Measurements from ENCODE around the gene E2F3.

E2F3 gene

DNA sequence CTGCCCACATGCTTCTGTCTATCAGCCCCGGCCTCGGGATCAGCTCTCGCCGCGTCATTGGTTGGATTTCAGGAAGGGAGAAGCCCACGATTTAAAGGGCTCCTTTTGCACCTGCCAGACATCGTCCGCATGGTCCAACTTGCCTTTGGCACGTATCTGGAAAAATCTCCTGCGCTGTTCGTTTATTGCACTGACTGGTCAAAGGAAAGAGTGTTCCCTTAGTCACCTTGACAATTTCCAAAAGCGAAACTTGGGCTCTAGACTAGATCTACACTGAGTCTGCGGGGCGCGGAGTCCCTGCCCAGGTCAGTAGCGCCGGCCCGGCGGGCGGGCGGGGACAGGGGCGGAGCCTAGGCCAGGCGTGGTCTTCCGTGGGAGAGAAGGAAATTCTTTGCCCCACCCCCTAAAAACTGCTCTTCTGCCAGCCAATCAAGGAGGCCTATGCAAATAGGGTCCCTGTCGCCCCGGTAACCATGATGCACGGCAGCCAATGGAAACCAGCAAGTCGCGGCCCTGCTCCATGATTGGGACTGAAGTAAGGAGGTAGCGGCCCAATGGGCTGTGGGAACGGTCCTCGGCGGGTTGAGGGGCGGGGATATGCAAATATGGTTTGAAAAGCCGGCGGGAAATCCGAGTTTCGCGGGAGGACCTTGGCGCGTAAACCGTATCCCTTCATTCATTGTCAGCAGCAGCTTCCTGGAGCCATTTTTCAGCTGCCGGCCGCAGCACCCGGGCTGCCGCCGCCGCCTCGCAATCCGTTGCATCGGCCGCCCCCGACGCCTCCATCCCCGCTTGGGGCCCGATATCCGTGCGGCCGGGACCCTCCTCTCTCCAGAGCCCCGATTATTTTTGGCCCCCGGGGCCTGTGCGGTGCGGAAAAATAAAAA lies at the start of gene E2F3:
Gene E2F3, plus strand, starts transcription at position 675 of the 887 bp plus-strand sequence. CDS start 354 bp downstream, outside the sequence.
- DNase-seq (ENCODE audit: low read depth, low spot score): peak; percentile 99

GRCh38 chr6:20352346-20352745 lies 49.3 kb upstream of the E2F3 start:
- no peak for DNase-seq (ENCODE audit: low read depth, low spot score)

- no peak for DNase-seq (ENCODE audit: low read depth, low spot score)
These were observed 48.5 kb upstream of the E2F3 start for GRCh38 chr6:20353134-20353533.

DNA sequence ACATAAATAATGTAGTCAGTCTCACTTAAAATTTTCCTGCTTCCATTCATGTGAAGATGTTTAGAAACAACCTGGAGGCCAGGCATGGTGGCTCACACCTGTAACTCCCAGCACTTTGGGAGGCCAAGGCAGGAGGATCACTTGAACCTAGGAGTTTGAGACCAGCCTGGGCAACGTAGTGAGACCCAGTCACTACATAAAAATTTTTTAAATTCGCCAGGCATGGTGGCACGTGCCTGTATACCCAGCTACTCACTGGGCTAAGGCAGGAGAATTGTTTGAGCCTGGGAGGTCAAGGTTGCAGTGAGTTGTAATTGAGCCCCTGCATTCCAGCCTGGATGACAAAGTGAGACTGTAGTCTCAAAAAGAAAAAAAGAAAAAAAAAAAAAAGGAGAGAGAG lies 47.3 kb upstream of the E2F3 start:
- no peak for DNase-seq (ENCODE audit: low read depth, low spot score)

DNA sequence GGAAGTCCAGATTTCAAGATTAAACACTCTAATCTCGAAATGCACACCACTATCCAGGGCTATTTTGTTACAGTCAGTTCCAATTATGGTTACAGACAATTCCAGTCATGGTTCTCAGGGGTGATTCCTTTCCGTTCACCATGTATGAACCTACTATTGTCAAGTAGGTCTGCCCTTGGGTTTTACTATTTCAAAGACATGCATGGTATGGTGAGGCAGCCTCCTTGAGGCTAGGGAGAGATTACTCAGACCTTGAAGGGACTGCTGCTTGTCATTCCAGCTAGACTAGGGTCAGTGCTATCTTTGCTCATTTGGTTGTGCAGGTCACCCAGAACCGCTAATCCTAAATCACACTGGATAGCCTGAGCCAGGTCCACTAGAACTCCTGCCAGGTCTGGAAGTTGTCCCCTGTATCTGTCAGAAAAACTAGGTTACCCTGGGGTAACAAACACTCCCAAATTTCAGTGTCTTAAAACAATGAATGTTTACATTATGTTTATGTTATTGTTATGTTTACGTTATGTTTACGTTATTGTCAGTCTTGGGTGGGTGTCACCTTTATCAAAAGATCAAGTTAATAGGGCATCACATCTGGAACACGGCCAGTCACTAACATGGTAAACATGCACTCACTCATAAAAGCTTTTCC lies 41.1 kb upstream of the E2F3 start:
- DNase-seq (ENCODE audit: low read depth, low spot score): no peak

GRCh38 chr6:20362623-20363022 lies 39.1 kb upstream of the E2F3 start:
- no peak for DNase-seq (ENCODE audit: low read depth, low spot score)

DNA sequence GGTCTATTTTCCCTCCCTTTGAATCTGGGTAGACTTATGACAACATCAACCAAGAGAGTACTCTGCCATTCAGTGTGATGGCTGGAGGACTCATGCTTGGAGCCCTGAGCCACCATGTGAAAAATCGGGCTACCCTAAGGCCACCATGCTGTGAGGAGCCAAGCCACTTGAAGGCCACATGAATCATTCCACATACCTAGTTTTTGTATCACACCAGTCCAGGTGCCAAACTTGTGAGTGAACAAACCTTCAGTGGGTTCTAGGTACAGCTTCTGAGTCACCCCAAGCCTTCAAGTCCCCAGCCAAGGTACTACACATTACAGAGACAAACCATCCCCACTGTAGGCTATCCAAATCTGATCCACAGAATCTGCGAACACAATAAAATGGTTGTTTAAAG lies 37.4 kb upstream of the E2F3 start:
- no peak for DNase-seq (ENCODE audit: low read depth, low spot score)

GRCh38 chr6:20365456-20365855 lies 36.2 kb upstream of the E2F3 start:
- DNase-seq (ENCODE audit: low read depth, low spot score): no peak

DNA sequence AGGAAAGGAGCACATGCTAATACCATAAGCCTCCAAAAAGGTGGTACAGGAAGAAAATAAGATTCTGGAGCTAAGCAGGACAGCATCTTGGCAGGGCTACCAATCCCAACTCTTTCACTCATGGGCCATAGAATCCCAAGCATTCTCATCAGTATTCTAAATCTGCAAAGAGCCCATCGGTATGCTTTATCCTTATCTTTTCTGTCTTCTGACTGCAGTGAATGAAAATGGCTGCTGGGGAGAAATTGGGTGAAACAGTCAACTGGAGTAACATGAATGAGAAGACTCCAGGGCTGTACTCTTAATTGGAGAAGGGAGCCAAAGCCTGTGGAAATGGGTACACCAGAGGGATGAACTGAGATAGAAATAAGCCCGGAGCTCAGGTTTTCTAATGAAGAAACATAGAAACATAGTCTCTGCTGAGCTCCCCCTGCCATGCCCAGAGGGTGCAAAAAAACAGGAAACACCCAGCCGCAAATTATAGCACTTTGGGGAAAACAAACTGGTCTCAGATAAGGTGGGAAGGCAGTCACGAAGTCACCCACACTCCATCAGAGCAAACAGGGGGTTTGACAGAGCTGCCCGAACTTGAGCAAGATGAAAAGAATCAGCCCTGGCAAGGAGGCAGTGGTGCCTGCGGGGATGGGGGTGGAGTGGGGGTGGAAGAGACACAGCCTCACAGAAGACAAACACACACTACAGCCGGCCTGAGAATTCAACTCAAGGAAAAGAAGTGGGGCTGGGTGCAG lies 35.4 kb upstream of the E2F3 start:
- no peak for DNase-seq (ENCODE audit: low read depth, low spot score)

GRCh38 chr6:20367743-20368485 lies 33.8 kb upstream of the E2F3 start:
- DNase-seq (ENCODE audit: low read depth, low spot score): no peak

DNA sequence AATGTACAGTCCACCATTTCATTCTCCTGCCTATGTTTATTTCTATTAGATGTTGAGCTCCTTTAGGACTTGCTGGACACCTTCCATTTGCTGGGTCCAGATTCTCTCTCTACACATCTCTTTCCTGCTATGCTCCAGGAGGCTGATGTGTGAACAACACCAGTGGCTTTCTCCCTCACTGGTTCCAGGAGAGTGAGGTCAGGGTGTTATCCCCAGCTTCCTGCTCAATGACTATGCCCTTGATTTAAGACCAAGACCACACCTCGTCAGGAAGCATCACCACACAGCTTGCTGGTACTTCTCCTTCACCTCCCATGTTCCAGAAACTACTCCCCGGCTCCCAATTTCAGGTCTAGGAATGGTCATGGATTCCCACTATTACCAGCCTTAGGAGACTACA lies 31.3 kb upstream of the E2F3 start:
- no peak for DNase-seq (ENCODE audit: low read depth, low spot score)

- no peak for DNase-seq (ENCODE audit: low read depth, low spot score)
These were observed 30.9 kb upstream of the E2F3 start for GRCh38 chr6:20370801-20371200.

DNA sequence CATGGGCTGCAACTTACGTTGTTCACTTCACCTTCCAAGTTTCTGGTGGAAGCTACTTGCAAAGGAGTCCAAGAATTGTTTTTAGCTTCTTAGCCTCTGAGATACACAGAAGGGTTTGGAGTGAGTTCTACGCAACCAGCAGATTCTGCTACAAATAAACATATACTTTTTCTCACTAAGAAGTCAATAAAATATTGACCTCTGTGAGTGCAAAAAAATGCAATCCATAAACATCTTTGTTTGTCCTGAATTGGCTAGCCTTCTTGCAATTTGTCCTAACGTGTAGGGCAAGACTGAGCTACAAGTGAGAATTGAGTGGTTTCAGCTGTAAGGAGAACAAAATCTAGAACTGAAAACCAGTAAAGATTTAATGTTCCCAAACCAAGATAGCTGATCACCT lies 26.2 kb upstream of the E2F3 start:
- DNase-seq (ENCODE audit: low read depth, low spot score): no peak

DNA sequence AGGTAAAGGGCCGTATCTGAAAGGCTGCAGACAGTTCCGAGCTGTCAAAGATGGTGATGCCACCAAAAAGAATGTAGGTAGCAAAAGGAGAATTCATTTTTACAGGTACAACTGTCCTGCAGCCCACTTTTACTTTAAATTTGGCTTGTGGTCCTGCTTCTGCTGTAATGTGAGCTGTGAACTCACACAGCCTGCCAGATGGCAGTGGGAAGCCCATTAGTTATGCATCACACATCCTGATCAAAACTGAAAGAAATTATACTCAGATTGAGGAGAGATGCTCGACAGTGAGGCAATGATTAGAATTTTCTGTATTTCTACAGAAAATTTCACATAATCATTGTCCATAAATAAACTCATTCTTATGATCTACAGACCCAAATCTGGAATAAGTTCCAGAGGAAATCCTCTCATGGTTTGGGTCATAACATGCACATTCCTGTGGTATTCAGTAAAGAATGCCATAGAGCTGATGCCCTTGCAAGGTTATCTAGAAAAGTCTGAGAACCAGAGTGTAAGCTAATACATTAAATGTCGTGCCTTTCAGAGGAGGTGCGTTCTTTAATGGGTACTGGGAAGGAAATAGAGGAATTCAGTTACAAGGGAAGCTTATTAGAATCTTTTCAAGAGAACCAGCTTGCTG lies 23.9 kb upstream of the E2F3 start:
- no peak for DNase-seq (ENCODE audit: low read depth, low spot score)

- no peak for DNase-seq (ENCODE audit: low read depth, low spot score)
These were observed 22.4 kb upstream of the E2F3 start for GRCh38 chr6:20379231-20379630.

DNA sequence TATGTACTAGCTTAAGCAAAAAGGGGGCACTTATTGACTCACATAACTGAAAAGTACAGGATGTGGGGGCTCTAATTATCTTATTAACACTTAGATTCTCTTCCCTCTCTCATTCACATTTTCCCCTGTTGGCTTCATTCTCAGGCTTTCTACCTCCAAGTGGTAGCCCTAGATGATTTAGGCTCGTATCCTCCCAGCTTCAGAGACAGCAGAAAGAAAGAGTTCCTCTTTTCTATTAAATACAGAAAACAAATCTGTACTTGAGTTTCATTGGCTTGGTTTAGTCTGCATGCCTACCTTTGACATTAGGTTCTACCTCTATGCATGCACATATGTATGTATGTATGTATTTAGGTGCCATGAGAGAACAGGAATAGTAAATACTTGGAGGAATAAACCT lies 15.5 kb upstream of the E2F3 start:
- no peak for DNase-seq (ENCODE audit: low read depth, low spot score)

DNA sequence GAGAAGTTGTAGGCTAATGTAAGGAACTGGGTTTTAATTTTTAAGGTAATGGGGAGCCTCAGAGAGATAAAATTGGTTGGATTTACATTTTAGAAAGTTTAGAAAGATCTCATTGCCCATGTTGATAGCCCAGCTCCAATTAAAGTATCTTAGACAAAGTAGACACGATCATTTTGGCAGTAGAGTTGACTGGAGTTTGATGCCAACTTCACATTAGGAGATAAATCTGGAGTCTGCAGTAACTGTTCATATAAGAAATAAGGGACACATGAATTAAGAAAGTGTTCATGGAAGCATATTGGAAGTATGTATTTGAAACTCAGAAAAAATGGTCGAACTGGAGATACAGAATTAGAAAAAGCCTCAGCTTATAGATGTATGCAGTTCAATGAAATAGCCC lies 12.6 kb upstream of the E2F3 start:
- DNase-seq (ENCODE audit: low read depth, low spot score): no peak

- DNase-seq (ENCODE audit: low read depth, low spot score): no peak
These were observed 8.4 kb upstream of the E2F3 start for GRCh38 chr6:20393297-20393696.

DNA sequence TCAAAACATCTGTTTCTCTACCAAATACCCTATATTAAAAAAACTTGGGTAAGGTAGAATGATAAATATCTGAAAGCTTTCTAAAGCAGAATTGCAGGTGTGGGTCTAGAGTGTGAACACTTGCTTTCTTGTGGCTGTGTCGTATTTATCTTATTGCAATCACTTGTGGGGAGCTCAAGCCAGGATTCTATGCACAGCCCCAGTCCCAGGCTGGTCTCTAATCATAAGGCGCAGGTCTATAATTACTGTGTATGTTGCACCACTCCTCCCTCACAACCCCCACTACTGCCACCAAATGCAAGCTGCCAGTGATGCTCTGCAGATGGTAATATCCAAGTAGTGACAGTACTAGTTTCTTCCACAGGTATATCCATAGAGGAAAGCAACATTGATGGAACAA lies 2.2 kb upstream of the E2F3 start:
- no peak for DNase-seq (ENCODE audit: low read depth, low spot score)

- DNase-seq (ENCODE audit: low read depth, low spot score): no peak
These were observed 1.0 kb upstream of the E2F3 start for GRCh38 chr6:20400456-20401204.

- DNase-seq (ENCODE audit: low read depth, low spot score): no peak
These were observed 338 bp downstream of the E2F3 start for GRCh38 chr6:20402092-20402341.
